ENCODE results near the gene TMEM132C.

Gene TMEM132C

GRCh38 chr12:128671528-128672042 lies 404.6 kb downstream of the TMEM132C start:
- no peaks in the 10 kb centered on the region for H3K9me2 ChIP-seq (replicated peaks; ENCODE audit: insufficient read depth, low read length)
- H3K36me3 ChIP-seq (replicated peaks; ENCODE audit: insufficient read depth, low read length) = no peaks in the 10 kb centered on the region
- no peaks in the 10 kb centered on the region for H4K20me1 ChIP-seq (ENCODE audit: insufficient read depth, low read length)
- no peak overlapping the region for H3K4me3 ChIP-seq (ENCODE audit: low read length)
- H3K4me2 ChIP-seq (ENCODE audit: low read depth, low read length) = no peak overlapping the region
- H3K79me2 ChIP-seq (ENCODE audit: low read length) = no peaks in the 10 kb centered on the region
- no peak for DNase-seq
- no peaks in the 10 kb centered on the region for H3K27me3 ChIP-seq (replicated peaks; ENCODE audit: insufficient read depth, low read length)
- H3K4me1 ChIP-seq (ENCODE audit: low read length) = no peaks in the 10 kb centered on the region
- H3F3A ChIP-seq (ENCODE audit: insufficient read depth, low read length) = no peaks in the 10 kb centered on the region
- TF ChIP-seq, protein P1, sequence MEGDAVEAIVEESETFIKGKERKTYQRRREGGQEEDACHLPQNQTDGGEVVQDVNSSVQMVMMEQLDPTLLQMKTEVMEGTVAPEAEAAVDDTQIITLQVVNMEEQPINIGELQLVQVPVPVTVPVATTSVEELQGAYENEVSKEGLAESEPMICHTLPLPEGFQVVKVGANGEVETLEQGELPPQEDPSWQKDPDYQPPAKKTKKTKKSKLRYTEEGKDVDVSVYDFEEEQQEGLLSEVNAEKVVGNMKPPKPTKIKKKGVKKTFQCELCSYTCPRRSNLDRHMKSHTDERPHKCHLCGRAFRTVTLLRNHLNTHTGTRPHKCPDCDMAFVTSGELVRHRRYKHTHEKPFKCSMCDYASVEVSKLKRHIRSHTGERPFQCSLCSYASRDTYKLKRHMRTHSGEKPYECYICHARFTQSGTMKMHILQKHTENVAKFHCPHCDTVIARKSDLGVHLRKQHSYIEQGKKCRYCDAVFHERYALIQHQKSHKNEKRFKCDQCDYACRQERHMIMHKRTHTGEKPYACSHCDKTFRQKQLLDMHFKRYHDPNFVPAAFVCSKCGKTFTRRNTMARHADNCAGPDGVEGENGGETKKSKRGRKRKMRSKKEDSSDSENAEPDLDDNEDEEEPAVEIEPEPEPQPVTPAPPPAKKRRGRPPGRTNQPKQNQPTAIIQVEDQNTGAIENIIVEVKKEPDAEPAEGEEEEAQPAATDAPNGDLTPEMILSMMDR (IDR thresholded peaks at IDR 0.05; ENCODE audit: low read length) = no peak
- H3K9me3 ChIP-seq (replicated peaks; ENCODE audit: insufficient read depth, low read length) = no peaks in the 10 kb centered on the region
- H3K9ac ChIP-seq (ENCODE audit: low read length) = no peak overlapping the region
- no peak overlapping the region for H3K27ac ChIP-seq (ENCODE audit: low read length)
- no peak overlapping the region for H2AFZ ChIP-seq (ENCODE audit: low read length)

GRCh38 chr12:128672428-128672827 lies 405.5 kb downstream of the TMEM132C start:
- DNase-seq = no peak
- no peak overlapping the region for H3K27ac ChIP-seq (ENCODE audit: low read length)
- TF ChIP-seq EZH2 (optimal IDR thresholded peaks at IDR 0.05; ENCODE audit: low read depth, low read length) (no peak), EZH2phosphoT487 (IDR thresholded peaks at IDR 0.05; ENCODE audit: low read length) (no peak)
- TF ChIP-seq, protein P1 (IDR thresholded peaks at IDR 0.05; ENCODE audit: low read length) = no peak
- no peaks in the 10 kb centered on the region for H3K4me1 ChIP-seq (ENCODE audit: low read length)
- H3K27me3 ChIP-seq (replicated peaks; ENCODE audit: insufficient read depth, low read length) = no peaks in the 10 kb centered on the region
- H3K79me2 ChIP-seq (ENCODE audit: low read length) = no peaks in the 10 kb centered on the region
- H3K36me3 ChIP-seq (replicated peaks; ENCODE audit: insufficient read depth, low read length) = no peaks in the 10 kb centered on the region
- H3K4me3 ChIP-seq (ENCODE audit: low read length) = no peak overlapping the region
- no peaks in the 10 kb centered on the region for H4K20me1 ChIP-seq (ENCODE audit: insufficient read depth, low read length)
- H3F3A ChIP-seq (ENCODE audit: insufficient read depth, low read length) = no peaks in the 10 kb centered on the region
- no peak overlapping the region for H2AFZ ChIP-seq (ENCODE audit: low read length)
- H3K9me3 ChIP-seq (replicated peaks; ENCODE audit: insufficient read depth, low read length) = no peaks in the 10 kb centered on the region
- no peaks in the 10 kb centered on the region for H3K9me2 ChIP-seq (replicated peaks; ENCODE audit: insufficient read depth, low read length)
- no peak overlapping the region for H3K4me2 ChIP-seq (ENCODE audit: low read depth, low read length)
- H3K9ac ChIP-seq (ENCODE audit: low read length) = no peak overlapping the region

- no peaks in the 10 kb centered on the region for H3K4me1 ChIP-seq (ENCODE audit: low read length)
- H4K20me1 ChIP-seq (ENCODE audit: insufficient read depth, low read length) = no peaks in the 10 kb centered on the region
- no peaks in the 10 kb centered on the region for H3K79me2 ChIP-seq (ENCODE audit: low read length)
- no peak for DNase-seq
- H3K36me3 ChIP-seq (replicated peaks; ENCODE audit: insufficient read depth, low read length) = no peaks in the 10 kb centered on the region
- no peak overlapping the region for H3K4me2 ChIP-seq (ENCODE audit: low read depth, low read length)
- no peak overlapping the region for H2AFZ ChIP-seq (ENCODE audit: low read length)
- no peaks in the 10 kb centered on the region for H3K9me3 ChIP-seq (replicated peaks; ENCODE audit: insufficient read depth, low read length)
- no peak overlapping the region for H3K4me3 ChIP-seq (ENCODE audit: low read length)
- H3K27ac ChIP-seq (ENCODE audit: low read length) = no peak overlapping the region
- no peaks in the 10 kb centered on the region for H3F3A ChIP-seq (ENCODE audit: insufficient read depth, low read length)
- no peak overlapping the region for H3K9ac ChIP-seq (ENCODE audit: low read length)
- TF ChIP-seq, protein P1 (IDR thresholded peaks at IDR 0.05; ENCODE audit: low read length) = no peak
- TF ChIP-seq EZH2phosphoT487 (IDR thresholded peaks at IDR 0.05; ENCODE audit: low read length) (no peak), EZH2 (optimal IDR thresholded peaks at IDR 0.05; ENCODE audit: low read depth, low read length) (no peak)
- no peaks in the 10 kb centered on the region for H3K9me2 ChIP-seq (replicated peaks; ENCODE audit: insufficient read depth, low read length)
- H3K27me3 ChIP-seq (replicated peaks; ENCODE audit: insufficient read depth, low read length) = no peaks in the 10 kb centered on the region
Measured at GRCh38 chr12:128672893-128673292, 405.9 kb downstream of the TMEM132C start.

Measured in MM.1S (cell line).